ENCODE data around the gene ADD1.

- TF ChIP-seq CTCF (conservative IDR thresholded peaks at IDR 0.05; ENCODE audit: low read depth, low read length), result no peak
- TF ChIP-seq EZH2 (IDR thresholded peaks at IDR 0.05; ENCODE audit: borderline replicate concordance, low read depth, low read length, poor library complexity, severe bottlenecking), result no peak
Measured at GRCh38 chr4:2943364-2944090, 99.9 kb downstream of the ADD1 start.
